ENCODE data around the gene DAPK2.

DNA sequence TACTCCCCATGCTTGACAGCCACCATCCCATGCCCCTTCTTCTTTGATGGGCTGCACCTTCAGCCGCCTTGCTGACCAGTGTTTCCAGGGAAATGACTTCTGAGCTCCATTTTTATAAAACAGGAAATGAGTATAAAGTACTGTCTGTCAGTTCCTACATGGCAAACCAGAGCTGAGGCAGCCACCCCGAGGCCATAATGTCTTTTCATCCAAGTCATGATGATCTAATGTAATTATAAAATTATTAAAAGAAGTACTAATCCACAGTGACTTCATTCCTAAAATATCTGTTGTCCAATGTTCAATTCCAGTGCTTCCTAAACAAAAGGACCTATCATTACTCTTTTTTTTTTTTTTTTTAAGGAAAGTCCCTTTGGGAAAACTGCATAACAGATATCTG, 137.3 kb downstream of the DAPK2 start:
- TF ChIP-seq, protein P1, sequence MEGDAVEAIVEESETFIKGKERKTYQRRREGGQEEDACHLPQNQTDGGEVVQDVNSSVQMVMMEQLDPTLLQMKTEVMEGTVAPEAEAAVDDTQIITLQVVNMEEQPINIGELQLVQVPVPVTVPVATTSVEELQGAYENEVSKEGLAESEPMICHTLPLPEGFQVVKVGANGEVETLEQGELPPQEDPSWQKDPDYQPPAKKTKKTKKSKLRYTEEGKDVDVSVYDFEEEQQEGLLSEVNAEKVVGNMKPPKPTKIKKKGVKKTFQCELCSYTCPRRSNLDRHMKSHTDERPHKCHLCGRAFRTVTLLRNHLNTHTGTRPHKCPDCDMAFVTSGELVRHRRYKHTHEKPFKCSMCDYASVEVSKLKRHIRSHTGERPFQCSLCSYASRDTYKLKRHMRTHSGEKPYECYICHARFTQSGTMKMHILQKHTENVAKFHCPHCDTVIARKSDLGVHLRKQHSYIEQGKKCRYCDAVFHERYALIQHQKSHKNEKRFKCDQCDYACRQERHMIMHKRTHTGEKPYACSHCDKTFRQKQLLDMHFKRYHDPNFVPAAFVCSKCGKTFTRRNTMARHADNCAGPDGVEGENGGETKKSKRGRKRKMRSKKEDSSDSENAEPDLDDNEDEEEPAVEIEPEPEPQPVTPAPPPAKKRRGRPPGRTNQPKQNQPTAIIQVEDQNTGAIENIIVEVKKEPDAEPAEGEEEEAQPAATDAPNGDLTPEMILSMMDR (IDR thresholded peaks at IDR 0.05) = no peak
- TF ChIP-seq POLR2A (IDR thresholded peaks at IDR 0.05) = no peak

Measured in Peyer's patch (tissue), 4 donors.